ENCODE data around the gene DIS3L2. TPM values are rescaled to one million over a fixed set of nuclear protein-coding genes. Genes with fewer than 3 reads are reported as not detected.
"Not testable (repeated sequence)": the region's sequence is repeated elsewhere in the genome, so short reads cannot be mapped to it uniquely, and the experiment has no call there.

The DIS3L2 gene
- total RNA-seq, 1 experiment from 2014 or later, result 32.6 TPM

DNA sequence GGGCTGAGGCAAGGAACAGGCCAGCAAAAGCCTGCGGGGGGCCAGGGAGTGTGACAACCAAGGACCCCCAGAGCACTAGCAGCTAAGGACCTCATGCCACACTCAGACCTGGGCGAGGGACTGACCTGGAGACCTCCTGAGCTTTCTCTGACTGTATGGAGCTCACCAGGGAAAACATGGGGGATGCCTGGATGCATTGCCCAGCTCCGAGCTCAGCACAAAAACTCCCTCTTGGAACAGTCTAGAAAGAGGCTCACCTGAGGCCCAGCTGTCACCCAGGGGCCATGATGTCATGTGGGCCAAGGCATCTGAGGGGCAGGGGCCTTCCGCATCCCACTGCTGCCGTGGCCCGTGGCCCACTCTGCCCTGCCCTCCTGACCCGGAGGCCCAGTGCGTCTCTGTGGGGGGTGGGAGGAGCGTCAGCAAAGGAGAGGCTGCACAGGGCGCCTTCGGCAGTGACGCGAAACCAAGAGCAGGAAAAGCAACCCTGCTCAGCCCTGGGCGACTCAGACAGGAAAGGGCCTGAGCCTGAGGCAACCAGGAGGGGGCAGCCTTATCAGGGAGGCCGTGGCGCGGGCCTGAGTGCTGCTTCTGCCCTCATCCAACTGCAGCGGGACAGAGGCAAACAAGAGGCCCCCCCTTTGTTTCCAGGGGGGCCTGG lies 359.8 kb downstream of the DIS3L2 start:
- intact Hi-C loops (cut with micrococcal nuclease), result no loop called here

GRCh38 chr2:232321817-232322559 lies 360.5 kb downstream of the DIS3L2 start:
- Mint-ChIP-seq H3K36me3 (ENCODE audit: insufficient read depth, unreplicated experiment) (no peaks in the 10 kb centered on the region), H3K4me3 (ENCODE audit: unreplicated experiment) (no peak overlapping the region), H3K27me3 (ENCODE audit: insufficient read depth, unreplicated experiment) (no peaks in the 10 kb centered on the region), H3K27ac (ENCODE audit: low read depth, unreplicated experiment) (no peak overlapping the region), H3K9me3 (ENCODE audit: unreplicated experiment) (no peaks in the 10 kb centered on the region), H3K4me1 (ENCODE audit: insufficient read depth, unreplicated experiment) (no peaks in the 10 kb centered on the region)
- ChIA-PET POLR2A (no interaction called here), CTCF (interaction anchor here (0.6 to 1.4 kb wide), 4 partner anchors 22 to 180 kb away, joined by 3 to 4 read pairs (median 3); no protein-coding TSS in a partner anchor)
- DNase-seq (ENCODE audit: unreplicated experiment), result no peak
- no TSS peak for BruUV-seq (replicated peaks)
- TF ChIP-seq CTCF (IDR thresholded peaks at IDR 0.05; ENCODE audit: unreplicated experiment), result no peak
- intact Hi-C loops (cut with micrococcal nuclease), result no loop called here

More for the DNA sequence above, 359.8 kb downstream of the DIS3L2 start:
- Mint-ChIP-seq H3K27ac (ENCODE audit: low read depth, unreplicated experiment) (no peak overlapping the region), H3K4me3 (ENCODE audit: unreplicated experiment) (no peak overlapping the region), H3K4me1 (ENCODE audit: insufficient read depth, unreplicated experiment) (peaks cover 2% of the 10 kb centered on the region), H3K9me3 (ENCODE audit: unreplicated experiment) (no peaks in the 10 kb centered on the region), H3K36me3 (ENCODE audit: insufficient read depth, unreplicated experiment) (peaks cover 3% of the 10 kb centered on the region), H3K27me3 (ENCODE audit: insufficient read depth, unreplicated experiment) (no peaks in the 10 kb centered on the region)
- BruUV-seq (replicated peaks), result no TSS peak
- ChIA-PET CTCF (interaction anchor here (0.6 to 1.4 kb wide), 4 partner anchors 22 to 90 kb away, joined by 3 to 4 read pairs (median 3); no protein-coding TSS in a partner anchor), POLR2A (no interaction called here)
- TF ChIP-seq CTCF (IDR thresholded peaks at IDR 0.05; ENCODE audit: unreplicated experiment), result no peak
- no peak for DNase-seq (ENCODE audit: unreplicated experiment)

- no peaks in the 10 kb centered on the region for H3K27me3 Mint-ChIP-seq (ENCODE audit: insufficient read depth, unreplicated experiment)
- H3K27ac Mint-ChIP-seq (ENCODE audit: low read depth, unreplicated experiment), result no peak overlapping the region
- no peaks in the 10 kb centered on the region for H3K36me3 Mint-ChIP-seq (ENCODE audit: insufficient read depth, unreplicated experiment)
- ChIA-PET POLR2A (no interaction called here), CTCF (interaction anchor here (1.0 kb wide), 1 partner anchor 34 kb away, joined by 4 read pairs; no protein-coding TSS in a partner anchor)
- no peak overlapping the region for H3K4me3 Mint-ChIP-seq (ENCODE audit: unreplicated experiment)
- DNase-seq (ENCODE audit: unreplicated experiment), result no peak
- H3K9me3 Mint-ChIP-seq (ENCODE audit: unreplicated experiment), result no peaks in the 10 kb centered on the region
- no TSS peak for BruUV-seq (replicated peaks)
- TF ChIP-seq CTCF (IDR thresholded peaks at IDR 0.05; ENCODE audit: unreplicated experiment), result no peak
- intact Hi-C loops (cut with micrococcal nuclease), result no loop called here
- H3K4me1 Mint-ChIP-seq (ENCODE audit: insufficient read depth, unreplicated experiment), result no peaks in the 10 kb centered on the region
Measured at GRCh38 chr2:232322560-232323327, 361.2 kb downstream of the DIS3L2 start.

DNA sequence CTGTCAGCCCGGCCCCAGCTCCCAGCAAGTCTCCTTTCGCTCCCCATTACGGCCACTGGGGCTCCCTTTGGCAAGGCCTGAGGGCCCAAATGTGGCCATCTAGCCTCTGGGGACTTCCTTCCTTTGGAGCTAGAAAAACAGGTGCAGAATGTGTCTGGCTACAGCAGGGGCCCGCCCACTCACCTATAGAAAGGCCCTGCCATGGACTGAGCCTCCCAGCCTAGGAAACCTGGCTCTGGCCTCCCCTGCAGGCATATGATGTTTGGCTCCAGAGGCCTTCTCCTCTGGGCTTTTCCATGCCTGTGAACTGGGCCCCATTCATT lies 361.8 kb downstream of the DIS3L2 start:
- Mint-ChIP-seq H3K9me3 (ENCODE audit: unreplicated experiment) (no peaks in the 10 kb centered on the region), H3K27ac (ENCODE audit: low read depth, unreplicated experiment) (no peak overlapping the region), H3K4me3 (ENCODE audit: unreplicated experiment) (no peak overlapping the region), H3K27me3 (ENCODE audit: insufficient read depth, unreplicated experiment) (no peaks in the 10 kb centered on the region), H3K36me3 (ENCODE audit: insufficient read depth, unreplicated experiment) (no peaks in the 10 kb centered on the region), H3K4me1 (ENCODE audit: insufficient read depth, unreplicated experiment) (no peaks in the 10 kb centered on the region)
- no peak for DNase-seq (ENCODE audit: unreplicated experiment)
- intact Hi-C loops (cut with micrococcal nuclease), result no loop called here
- no peak for TF ChIP-seq CTCF (IDR thresholded peaks at IDR 0.05; ENCODE audit: unreplicated experiment)
- POLR2A ChIA-PET, result no interaction called here
- CTCF ChIA-PET, result no interaction called here
- no TSS peak for BruUV-seq (replicated peaks)

DNA sequence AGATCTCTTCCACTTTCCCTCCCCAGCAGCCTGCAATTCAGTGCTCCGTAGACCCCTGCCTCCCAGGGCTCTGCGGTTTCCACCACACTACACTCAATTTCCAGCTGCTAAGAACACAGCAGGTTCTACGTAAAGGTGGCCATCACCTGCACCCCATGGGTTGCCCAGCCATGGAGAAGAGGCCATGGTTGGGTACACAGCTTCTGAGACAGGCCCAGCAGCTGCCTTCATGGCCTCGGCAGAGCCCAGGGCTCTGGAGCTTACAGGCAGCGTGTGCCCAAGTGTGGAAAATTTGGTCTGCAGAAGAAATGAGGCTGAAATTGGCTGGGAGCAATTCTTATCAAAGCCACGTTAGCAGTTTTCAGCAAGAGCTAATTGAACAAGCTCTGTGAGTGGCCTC lies 362.5 kb downstream of the DIS3L2 start:
- CTCF ChIA-PET, result interaction anchor here (0.6 to 3.0 kb wide), 8 partner anchors 13 to 472 kb away, joined by 3 to 9 read pairs (median 3); no protein-coding TSS in a partner anchor
- H3K4me3 Mint-ChIP-seq (ENCODE audit: unreplicated experiment); H3K36me3 Mint-ChIP-seq (ENCODE audit: insufficient read depth, unreplicated experiment); H3K4me1 Mint-ChIP-seq (ENCODE audit: insufficient read depth, unreplicated experiment); intact Hi-C loops (cut with micrococcal nuclease); H3K27me3 Mint-ChIP-seq (ENCODE audit: insufficient read depth, unreplicated experiment); POLR2A ChIA-PET; BruUV-seq (replicated peaks); H3K27ac Mint-ChIP-seq (ENCODE audit: low read depth, unreplicated experiment); DNase-seq (ENCODE audit: unreplicated experiment); H3K9me3 Mint-ChIP-seq (ENCODE audit: unreplicated experiment): not testable (repeated sequence)
